ENCODE results near the gene ORC4.
"Not testable (repeated sequence)": the region's sequence is repeated elsewhere in the genome, so short reads cannot be mapped to it uniquely, and the experiment has no call there.

The ORC4 gene

GRCh38 chr2:148014616-148015015, 5.9 kb downstream of the ORC4 start:
- TF ChIP-seq, protein P1, sequence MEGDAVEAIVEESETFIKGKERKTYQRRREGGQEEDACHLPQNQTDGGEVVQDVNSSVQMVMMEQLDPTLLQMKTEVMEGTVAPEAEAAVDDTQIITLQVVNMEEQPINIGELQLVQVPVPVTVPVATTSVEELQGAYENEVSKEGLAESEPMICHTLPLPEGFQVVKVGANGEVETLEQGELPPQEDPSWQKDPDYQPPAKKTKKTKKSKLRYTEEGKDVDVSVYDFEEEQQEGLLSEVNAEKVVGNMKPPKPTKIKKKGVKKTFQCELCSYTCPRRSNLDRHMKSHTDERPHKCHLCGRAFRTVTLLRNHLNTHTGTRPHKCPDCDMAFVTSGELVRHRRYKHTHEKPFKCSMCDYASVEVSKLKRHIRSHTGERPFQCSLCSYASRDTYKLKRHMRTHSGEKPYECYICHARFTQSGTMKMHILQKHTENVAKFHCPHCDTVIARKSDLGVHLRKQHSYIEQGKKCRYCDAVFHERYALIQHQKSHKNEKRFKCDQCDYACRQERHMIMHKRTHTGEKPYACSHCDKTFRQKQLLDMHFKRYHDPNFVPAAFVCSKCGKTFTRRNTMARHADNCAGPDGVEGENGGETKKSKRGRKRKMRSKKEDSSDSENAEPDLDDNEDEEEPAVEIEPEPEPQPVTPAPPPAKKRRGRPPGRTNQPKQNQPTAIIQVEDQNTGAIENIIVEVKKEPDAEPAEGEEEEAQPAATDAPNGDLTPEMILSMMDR (IDR thresholded peaks at IDR 0.05; ENCODE audit: unreplicated experiment in 3 of 3): no peak
- no peaks in the 10 kb centered on the region for H3K27me3 Mint-ChIP-seq (ENCODE audit: low read depth)
- H3K27ac Mint-ChIP-seq: peak overlapping the region in 2 of 3 experiments; percentile 60 to 92
- peaks cover 46% of the 10 kb centered on the region for H3K36me3 Mint-ChIP-seq (ENCODE audit: low read depth)
- H3K9me3 Mint-ChIP-seq: peaks cover 16% of the 10 kb centered on the region
- peak overlapping the region; percentile 20 to 40 (median 35) for H3K4me3 Mint-ChIP-seq
- H3K4me1 Mint-ChIP-seq: peaks cover 29% of the 10 kb centered on the region

DNA sequence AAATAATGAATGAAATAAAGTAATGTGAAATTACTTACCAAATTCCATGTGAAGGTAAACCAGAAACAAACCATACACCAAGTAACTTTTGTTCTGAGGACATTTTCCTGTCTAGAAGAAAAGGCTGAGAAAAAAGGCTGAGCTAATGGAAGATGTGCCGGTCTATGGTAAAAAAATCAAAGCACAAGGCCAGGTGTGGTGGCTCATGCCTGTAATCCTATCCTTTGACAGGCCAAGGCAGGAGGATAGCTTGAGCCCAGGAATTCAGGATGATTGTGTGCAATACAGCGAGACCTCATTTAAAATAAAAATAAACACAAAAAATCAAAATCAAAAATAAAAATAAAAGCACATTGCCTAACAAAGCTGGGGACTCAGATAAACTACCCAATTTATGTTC, 6.7 kb downstream of the ORC4 start:
- H3K4me1 Mint-ChIP-seq: peaks cover 27% of the 10 kb centered on the region
- TF ChIP-seq, protein P1 (IDR thresholded peaks at IDR 0.05; ENCODE audit: unreplicated experiment in 3 of 3): no peak
- H3K36me3 Mint-ChIP-seq (ENCODE audit: low read depth): peaks cover 53% of the 10 kb centered on the region
- H3K27ac Mint-ChIP-seq: peak overlapping the region; percentile 51 to 92 (median 63)
- peak overlapping the region; percentile 47 to 59 (median 52) for H3K4me3 Mint-ChIP-seq
- peaks cover 24% of the 10 kb centered on the region for H3K9me3 Mint-ChIP-seq
- H3K27me3 Mint-ChIP-seq (ENCODE audit: low read depth): no peaks in the 10 kb centered on the region

- not testable (repeated sequence) for H3K4me1 Mint-ChIP-seq; H3K27ac Mint-ChIP-seq; H3K4me3 Mint-ChIP-seq; H3K27me3 Mint-ChIP-seq (ENCODE audit: low read depth)
- Mint-ChIP-seq H3K36me3 (ENCODE audit: low read depth) (peaks cover 95% of the 10 kb centered on the region), H3K9me3 (peaks cover 69% of the 10 kb centered on the region)
Observed at GRCh38 chr2:148008411-148008810, 12.1 kb downstream of the ORC4 start.

DNA sequence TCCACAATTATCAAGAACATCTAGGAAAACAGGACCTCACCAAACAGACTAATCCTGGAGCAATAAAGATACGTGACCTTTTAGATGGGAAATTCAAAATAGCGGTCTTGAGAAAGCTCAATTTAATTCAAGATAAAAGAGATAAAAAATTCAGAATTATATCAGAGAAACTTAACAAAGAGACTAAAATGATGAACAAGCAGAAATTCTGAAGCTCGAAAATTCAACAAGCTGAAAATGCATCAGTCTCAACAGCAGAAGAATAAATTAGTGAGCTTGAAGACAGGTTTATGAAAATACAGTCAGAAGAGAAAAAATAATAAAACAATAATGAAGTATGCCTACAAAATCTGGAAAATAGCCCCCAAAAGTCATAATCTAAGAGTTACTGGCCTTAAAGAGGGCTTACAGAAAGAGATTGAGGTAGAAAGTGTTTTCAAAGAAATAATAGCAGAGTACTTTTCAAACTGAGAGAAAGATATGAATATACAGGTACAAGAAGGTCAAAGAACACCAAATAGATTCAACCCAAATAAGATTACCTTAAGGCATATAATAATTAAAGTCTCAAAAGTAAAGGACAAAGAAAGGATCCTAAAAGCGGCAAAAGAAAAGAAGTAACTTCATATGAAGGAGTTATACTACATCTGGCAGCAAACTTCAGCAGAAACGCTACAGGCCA, 13.2 kb downstream of the ORC4 start:
- H3K9me3 Mint-ChIP-seq: peaks cover 78% of the 10 kb centered on the region
- no peak overlapping the region for H3K27ac Mint-ChIP-seq
- no peak overlapping the region for H3K4me3 Mint-ChIP-seq
- TF ChIP-seq, protein P1 (IDR thresholded peaks at IDR 0.05; ENCODE audit: unreplicated experiment in 3 of 3): no peak
- H3K27me3 Mint-ChIP-seq (ENCODE audit: low read depth): no peaks in the 10 kb centered on the region
- no peaks in the 10 kb centered on the region for H3K4me1 Mint-ChIP-seq
- H3K36me3 Mint-ChIP-seq (ENCODE audit: low read depth): peaks cover 96% of the 10 kb centered on the region

DNA sequence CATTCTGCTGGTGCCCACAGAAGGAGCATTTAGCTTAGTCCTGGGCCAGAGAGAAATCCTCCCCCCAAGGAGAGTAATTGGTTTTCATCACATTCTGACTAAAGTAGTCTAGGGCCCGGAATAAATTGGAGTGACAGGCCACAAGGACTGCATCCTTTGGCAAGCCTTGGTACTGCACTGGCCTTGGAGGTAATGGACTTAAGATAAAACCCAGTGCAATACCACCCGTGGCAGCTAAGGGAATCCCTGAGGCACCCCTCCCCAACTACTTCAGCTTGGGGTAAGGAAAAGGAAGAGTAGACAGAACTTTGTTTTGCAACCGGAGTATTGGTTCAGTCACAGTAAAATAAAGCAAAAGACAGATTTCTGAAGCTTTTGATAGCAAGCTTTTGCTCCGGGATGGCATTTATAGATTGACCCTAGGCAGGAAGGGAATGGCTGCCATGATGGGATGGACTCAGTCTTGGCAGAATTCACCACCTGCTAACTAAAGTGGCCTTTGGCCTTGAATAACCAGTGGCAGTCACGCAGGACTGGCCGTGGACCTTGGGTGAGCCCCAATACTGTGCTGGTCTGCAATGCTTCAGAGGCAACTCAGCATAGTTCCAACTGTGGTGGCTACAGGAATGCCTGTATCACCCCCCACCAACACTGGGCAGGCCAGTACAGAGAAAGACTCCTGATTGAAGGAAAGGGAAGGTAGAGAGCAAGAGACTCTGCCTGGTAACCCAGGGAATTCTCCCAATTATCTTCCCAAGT, 14.1 kb downstream of the ORC4 start:
- Mint-ChIP-seq H3K36me3 (ENCODE audit: low read depth) (peaks cover 97% of the 10 kb centered on the region), H3K4me1 (no peaks in the 10 kb centered on the region), H3K27ac (no peak overlapping the region), H3K4me3 (no peak overlapping the region), H3K9me3 (peaks cover 85% of the 10 kb centered on the region), H3K27me3 (ENCODE audit: low read depth) (no peaks in the 10 kb centered on the region)
- TF ChIP-seq, protein P1 (IDR thresholded peaks at IDR 0.05; ENCODE audit: unreplicated experiment in 3 of 3): no peak

DNA sequence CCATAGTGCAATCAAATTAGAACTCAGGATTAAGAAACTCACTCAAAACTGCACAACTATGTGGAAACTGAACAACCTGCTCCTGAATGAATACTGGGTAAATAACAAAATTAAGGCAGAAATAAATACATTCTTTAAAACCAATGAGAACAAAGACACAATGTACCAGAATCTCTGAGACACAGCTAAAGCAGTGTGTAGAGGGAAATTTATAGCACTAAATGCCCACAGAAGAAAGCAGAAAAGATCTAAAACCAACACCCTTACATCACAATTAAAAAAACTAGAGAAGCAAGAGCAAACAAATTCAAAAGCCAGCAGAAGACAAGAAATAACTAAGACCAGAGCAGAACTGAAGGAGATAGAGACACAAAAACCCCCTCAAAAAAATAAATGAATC, 18.1 kb downstream of the ORC4 start:
- H3K27me3 Mint-ChIP-seq (ENCODE audit: low read depth): not testable (repeated sequence)

DNA sequence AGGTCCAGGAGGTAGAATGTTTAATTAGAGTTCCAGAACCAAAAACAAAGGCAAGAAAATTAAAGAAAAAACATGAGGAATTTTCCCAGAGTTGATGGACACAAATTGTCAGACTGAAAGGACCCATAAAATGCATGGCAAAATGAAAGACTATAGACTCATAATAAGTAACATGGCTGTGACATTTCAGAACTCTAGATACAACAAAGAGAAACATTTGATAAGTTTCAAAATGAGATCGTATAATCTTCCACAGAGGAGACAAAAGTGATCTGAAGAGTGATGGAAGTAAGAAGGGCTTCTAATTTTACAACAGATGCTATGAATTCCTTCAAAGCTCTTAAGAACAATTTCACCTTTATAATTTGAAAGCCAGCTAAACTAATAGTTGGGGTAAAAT, 20.4 kb downstream of the ORC4 start:
- no peaks in the 10 kb centered on the region for H3K27me3 Mint-ChIP-seq (ENCODE audit: low read depth)
- TF ChIP-seq, protein P1 (IDR thresholded peaks at IDR 0.05; ENCODE audit: unreplicated experiment in 3 of 3): no peak
- H3K36me3 Mint-ChIP-seq (ENCODE audit: low read depth): peaks cover 94% of the 10 kb centered on the region
- H3K4me1 Mint-ChIP-seq: no peaks in the 10 kb centered on the region
- H3K4me3 Mint-ChIP-seq: no peak overlapping the region
- no peak overlapping the region for H3K27ac Mint-ChIP-seq
- peaks cover 62% of the 10 kb centered on the region for H3K9me3 Mint-ChIP-seq

More for the DNA sequence above, 18.1 kb downstream of the ORC4 start:
- Mint-ChIP-seq H3K36me3 (ENCODE audit: low read depth) (peaks cover 97% of the 10 kb centered on the region), H3K9me3 (peaks cover 69% of the 10 kb centered on the region)
- H3K4me3 Mint-ChIP-seq, H3K27ac Mint-ChIP-seq, H3K4me1 Mint-ChIP-seq: not testable (repeated sequence)

Measured in nephron (organoid).